Measurements from ENCODE around the gene NFIA. TPM values are rescaled to one million over a fixed set of nuclear protein-coding genes. Genes with fewer than 3 reads are reported as not detected.

Gene NFIA
- total RNA-seq, 1 experiment from 2014 or later = 0.35 TPM

- no peak overlapping the region for H3K56ac ChIP-seq (ENCODE audit: insufficient read length, low read depth, low read length)
- Mint-ChIP-seq H3K9me3 (no peaks in the 10 kb centered on the region), H3K4me1 (peaks cover 20 to 22% of the 10 kb centered on the region in 2 experiments), H3K27me3 (ENCODE audit: low read depth) (no peaks in the 10 kb centered on the region; the same call in 1 of the 2 replicates), H3K27ac (no peak overlapping the region), H3K4me3 (no peak overlapping the region), H3K36me3 (ENCODE audit: insufficient read depth in 1 of 3, low read depth in 3 of 3) (no peaks in the 10 kb centered on the region)
- H3K27ac ChIP-seq (ENCODE audit: insufficient read length, low read depth, low read length) = no peak overlapping the region
- H2BK15ac ChIP-seq (ENCODE audit: low read depth, low read length) = no peak overlapping the region
- no peaks in the 10 kb centered on the region for H3K4me1 ChIP-seq (ENCODE audit: insufficient read depth, low read length)
- no peak overlapping the region for H2AK5ac ChIP-seq (ENCODE audit: insufficient read length, low read length)
- no peak overlapping the region for H3T11ph ChIP-seq (ENCODE audit: low read length)
- H4K8ac ChIP-seq (replicated peaks; ENCODE audit: insufficient read length, low read depth, low read length) = no peak overlapping the region
- no peak overlapping the region for H3K4me2 ChIP-seq (ENCODE audit: insufficient read depth, insufficient read length, low read length)
- H3K9me3 ChIP-seq (ENCODE audit: control insufficient read depth, low read depth, low read length) = no peaks in the 10 kb centered on the region
- no peaks in the 10 kb centered on the region for H3K27me3 ChIP-seq (ENCODE audit: insufficient read depth, low read length)
- no peak overlapping the region for H2AFZ ChIP-seq (ENCODE audit: low read length)
- H2BK20ac ChIP-seq (ENCODE audit: low read depth, low read length, poor library complexity, severe bottlenecking) = no peak overlapping the region
- H3K79me2 ChIP-seq (ENCODE audit: insufficient read depth, low read length) = no peaks in the 10 kb centered on the region
- no peak overlapping the region for H3K18ac ChIP-seq (ENCODE audit: insufficient read length, low read depth, low read length)
- DNase-seq = no peak
- H2BK12ac ChIP-seq (ENCODE audit: insufficient read length, low read depth, low read length) = no peak overlapping the region
- H3K23ac ChIP-seq (ENCODE audit: insufficient read length, low read depth, low read length) = no peak overlapping the region
- H3K4ac ChIP-seq (ENCODE audit: low read depth, low read length) = no peak overlapping the region
- no peaks in the 10 kb centered on the region for H3K23me2 ChIP-seq (ENCODE audit: insufficient read length, low read depth, low read length, poor library complexity, severe bottlenecking)
- TF ChIP-seq, protein P1, sequence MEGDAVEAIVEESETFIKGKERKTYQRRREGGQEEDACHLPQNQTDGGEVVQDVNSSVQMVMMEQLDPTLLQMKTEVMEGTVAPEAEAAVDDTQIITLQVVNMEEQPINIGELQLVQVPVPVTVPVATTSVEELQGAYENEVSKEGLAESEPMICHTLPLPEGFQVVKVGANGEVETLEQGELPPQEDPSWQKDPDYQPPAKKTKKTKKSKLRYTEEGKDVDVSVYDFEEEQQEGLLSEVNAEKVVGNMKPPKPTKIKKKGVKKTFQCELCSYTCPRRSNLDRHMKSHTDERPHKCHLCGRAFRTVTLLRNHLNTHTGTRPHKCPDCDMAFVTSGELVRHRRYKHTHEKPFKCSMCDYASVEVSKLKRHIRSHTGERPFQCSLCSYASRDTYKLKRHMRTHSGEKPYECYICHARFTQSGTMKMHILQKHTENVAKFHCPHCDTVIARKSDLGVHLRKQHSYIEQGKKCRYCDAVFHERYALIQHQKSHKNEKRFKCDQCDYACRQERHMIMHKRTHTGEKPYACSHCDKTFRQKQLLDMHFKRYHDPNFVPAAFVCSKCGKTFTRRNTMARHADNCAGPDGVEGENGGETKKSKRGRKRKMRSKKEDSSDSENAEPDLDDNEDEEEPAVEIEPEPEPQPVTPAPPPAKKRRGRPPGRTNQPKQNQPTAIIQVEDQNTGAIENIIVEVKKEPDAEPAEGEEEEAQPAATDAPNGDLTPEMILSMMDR (conservative IDR thresholded peaks at IDR 0.05) = no peak
- H3K79me1 ChIP-seq (ENCODE audit: insufficient read depth, low read depth, low read length, poor library complexity, severe bottlenecking) = no peaks in the 10 kb centered on the region
- H4K20me1 ChIP-seq (ENCODE audit: control insufficient read depth, insufficient read depth, insufficient read length) = no peaks in the 10 kb centered on the region
- no peak overlapping the region for H2BK5ac ChIP-seq (ENCODE audit: insufficient read length, low read length)
- H2BK120ac ChIP-seq (ENCODE audit: low read depth, low read length, poor library complexity, severe bottlenecking) = no peak overlapping the region
- WGBS (ENCODE audit: extremely low coverage, insufficient read length, low lambda C conversion rate) = no CpG with 5 or more reads among the region's 3 CpGs
- no peak overlapping the region for H4K5ac ChIP-seq (ENCODE audit: insufficient read length, low read depth, low read length)
- H3K9ac ChIP-seq (ENCODE audit: extremely low read depth, insufficient read length, low read length) = no peak overlapping the region
- H4K91ac ChIP-seq (ENCODE audit: insufficient read length, low read depth, low read length) = no peak overlapping the region
- no peak overlapping the region for H3K14ac ChIP-seq (ENCODE audit: insufficient read depth, low read length)
Observed at GRCh38 chr1:61158591-61158990, 76.2 kb downstream of the NFIA start.

Measured in H9 (cell line).